DOHH2 (cell line): ENCODE measurements around the gene ACVR1B.

Experiments used
- H3F3A ChIP-seq: fragments of 200-600 bp; sonication (generic), shearing (Covaris generic); 2 replicates; pipeline ENCODE4 v1.6.0; 2016; ENCODE audit warnings: antibody characterized with exemption, mild to moderate bottlenecking; ENCODE audit not compliant: control insufficient read depth, insufficient read depth
- H3K27ac ChIP-seq: fragments of 200-600 bp; sonication (generic); 2 replicates; pipeline ENCODE4 v1.5.1; 2014; ENCODE audit warnings: low read depth, mild to moderate bottlenecking, low read length, moderate library complexity
- H3K27me3 ChIP-seq: fragments of 200-600 bp; sonication (generic); 2 replicates; pipeline ENCODE4 v1.6.1; 2014; ENCODE audit warnings: mild to moderate bottlenecking, low read length, mixed read lengths; ENCODE audit not compliant: control insufficient read depth
- H3K36me3 ChIP-seq: fragments of 200-600 bp; sonication (generic); 2 replicates; pipeline ENCODE4 v1.6.1; 2014; ENCODE audit warnings: mild to moderate bottlenecking, low read length, moderate library complexity, mixed read lengths; ENCODE audit not compliant: control insufficient read depth
- H3K4me1 ChIP-seq: fragments of 200-600 bp; sonication (generic); 2 replicates; pipeline ENCODE4 v1.6.1; 2014; ENCODE audit warnings: mild to moderate bottlenecking, low read length, mixed read lengths; ENCODE audit not compliant: control insufficient read depth
- H3K4me2 ChIP-seq: fragments of 200-600 bp; sonication (generic); 2 replicates; pipeline ENCODE4 v1.6.0; 2014; ENCODE audit warnings: mild to moderate bottlenecking, low read length, moderate library complexity
- H3K4me3 ChIP-seq: fragments of 200-600 bp; sonication (generic); 2 replicates; pipeline ENCODE4 v1.5.1; 2014; ENCODE audit warnings: mild to moderate bottlenecking, low read length, mixed read lengths
- H3K79me2 ChIP-seq: fragments of 200-600 bp; sonication (generic); 2 replicates; pipeline ENCODE4 v1.6.1; 2014; ENCODE audit warnings: mild to moderate bottlenecking, low read length, mixed read lengths; ENCODE audit not compliant: control insufficient read depth
- H3K9me2 ChIP-seq: fragments of 200-600 bp; sonication (generic); replicated peaks from 2 replicates; pipeline ENCODE4 v1.6.1; 2014; ENCODE audit warnings: mild to moderate bottlenecking, low read length, mixed read lengths; ENCODE audit not compliant: control insufficient read depth
- H3K9me3 ChIP-seq: fragments of 200-600 bp; sonication (generic); 2 replicates; pipeline ENCODE4 v1.6.1; 2014; ENCODE audit warnings: antibody characterized with exemption, low read length, mixed read lengths; ENCODE audit not compliant: control insufficient read depth, insufficient read depth
- H4K20me1 ChIP-seq: fragments of 200-600 bp; sonication (generic); 2 replicates; pipeline ENCODE4 v1.6.0; 2014; ENCODE audit warnings: low read depth, mild to moderate bottlenecking, antibody characterized with exemption, low read length, moderate library complexity; ENCODE audit not compliant: control insufficient read depth, insufficient read depth
- CTCF ChIP-seq: fragments of 200-600 bp; sonication (generic); IDR thresholded peaks from one replicate; pipeline ENCODE4 v1.5.1; 2014; ENCODE audit warnings: antibody characterized with exemption, mild to moderate bottlenecking, low read depth, low read length; ENCODE audit not compliant: poor library complexity, severe bottlenecking
- EZH2phosphoT487 ChIP-seq: fragments of 200-600 bp; sonication (generic); IDR thresholded peaks from 2 replicates; pipeline ENCODE4 v1.6.1; 2017; ENCODE audit warnings: borderline replicate concordance, mild to moderate bottlenecking, antibody characterized with exemption, low read length, moderate library complexity, mixed read lengths

The ACVR1B gene

GRCh38 chr12:52027085-52027843 is 75.8 kb downstream of the ACVR1B start:
- H3K9me2 ChIP-seq: no peaks in the 10 kb centered on the region
- H3K4me1 ChIP-seq: peaks cover 54% of the 10 kb centered on the region
- no peak overlapping the region for H3K4me2 ChIP-seq

GRCh38 chr12:52029685-52030084 is 78.2 kb downstream of the ACVR1B start:
- no peaks in the 10 kb centered on the region for H3K27me3 ChIP-seq
- H3K9me2 ChIP-seq: no peaks in the 10 kb centered on the region
- H3K27ac ChIP-seq: no peak overlapping the region
- H3K4me3 ChIP-seq: no peak overlapping the region
- TF ChIP-seq CTCF (no peak), EZH2phosphoT487 (no peak)
- H3K9me3 ChIP-seq: no peaks in the 10 kb centered on the region
- H3F3A ChIP-seq: peaks cover 10% of the 10 kb centered on the region
- H3K79me2 ChIP-seq: no peaks in the 10 kb centered on the region
- H3K36me3 ChIP-seq: no peaks in the 10 kb centered on the region
- H3K4me2 ChIP-seq: no peak overlapping the region
- peaks cover 57% of the 10 kb centered on the region for H3K4me1 ChIP-seq
- no peaks in the 10 kb centered on the region for H4K20me1 ChIP-seq

More at GRCh38 chr12:52027085-52027843, 75.8 kb downstream of the ACVR1B start:
- no peaks in the 10 kb centered on the region for H3K9me3 ChIP-seq
- H3F3A ChIP-seq: peaks cover 1% of the 10 kb centered on the region
- peaks cover 12% of the 10 kb centered on the region for H3K27me3 ChIP-seq
- TF ChIP-seq CTCF: no peak
- TF ChIP-seq EZH2phosphoT487: no peak
- no peak overlapping the region for H3K27ac ChIP-seq
- H3K36me3 ChIP-seq: no peaks in the 10 kb centered on the region
- H4K20me1 ChIP-seq: no peaks in the 10 kb centered on the region
- H3K4me3 ChIP-seq: no peak overlapping the region
- 0 out of 2 replicates have a peak, but pooled peaks cover 2% of the 10 kb centered on the region for H3K79me2 ChIP-seq

- H3K4me2 ChIP-seq: peak overlapping the region; percentile 93
- peaks cover 23% of the 10 kb centered on the region for H3F3A ChIP-seq
- no peaks in the 10 kb centered on the region for H3K27me3 ChIP-seq
- no peaks in the 10 kb centered on the region for H3K36me3 ChIP-seq
- peak overlapping the region; percentile 64 for H3K27ac ChIP-seq
- H4K20me1 ChIP-seq: no peaks in the 10 kb centered on the region
- H3K79me2 ChIP-seq: peaks cover 2% of the 10 kb centered on the region
- no peak for TF ChIP-seq CTCF
- TF ChIP-seq EZH2phosphoT487: no peak
- peaks cover 48% of the 10 kb centered on the region for H3K4me1 ChIP-seq
- peak overlapping the region; percentile 72 for H3K4me3 ChIP-seq
- no peaks in the 10 kb centered on the region for H3K9me3 ChIP-seq
- no peaks in the 10 kb centered on the region for H3K9me2 ChIP-seq
Measured at GRCh38 chr12:52032446-52032803, 80.9 kb downstream of the ACVR1B start.
